Measurements from ENCODE around the gene LZTFL1. TPM values are rescaled to one million over a fixed set of nuclear protein-coding genes. Genes with fewer than 3 reads are reported as not detected.

The LZTFL1 gene
- polyA plus RNA-seq, 1 experiment, result 32.4 TPM

- POLR2A ChIA-PET, result no interaction called here
- no peak overlapping the region for H3K4me3 ChIP-seq (ENCODE audit: low read depth, low read length)
- H3K27ac ChIP-seq (ENCODE audit: low read depth, low read length), result no peak overlapping the region
- peaks cover 29% of the 10 kb centered on the region for H3K27me3 ChIP-seq (ENCODE audit: control insufficient read depth, insufficient read depth, low read length)
- DNase-seq (ENCODE audit: low read depth, low spot score), result no peak
- H3K9me3 ChIP-seq (ENCODE audit: control insufficient read depth, insufficient read depth, low read length), result no peaks in the 10 kb centered on the region
- CTCF ChIA-PET, result no interaction called here
- no peak for TF ChIP-seq CTCF (IDR thresholded peaks at IDR 0.05; ENCODE audit: low read depth, low read length)
These were observed 38.8 kb upstream of the LZTFL1 start for GRCh38 chr3:45880725-45881077.

- CTCF ChIA-PET, result interaction anchor here (0.6 to 1.6 kb wide), 2 partner anchors 29 to 370 kb away, joined by 3 read pairs; no protein-coding TSS in a partner anchor
- TF ChIP-seq CTCF (IDR thresholded peaks at IDR 0.05; ENCODE audit: low read depth, low read length), result no peak
- POLR2A ChIA-PET, result no interaction called here
These were observed 36.2 kb upstream of the LZTFL1 start for GRCh38 chr3:45878124-45878523.

GRCh38 chr3:45874677-45875346, 32.9 kb upstream of the LZTFL1 start:
- Histone ChIP-seq H3K4me3 (ENCODE audit: low read depth, low read length) (no peak overlapping the region), H3K27ac (ENCODE audit: low read depth, low read length) (no peak overlapping the region), H3K9me3 (ENCODE audit: control insufficient read depth, insufficient read depth, low read length) (no peaks in the 10 kb centered on the region), H3K27me3 (ENCODE audit: control insufficient read depth, insufficient read depth, low read length) (peaks cover 33% of the 10 kb centered on the region)
- POLR2A ChIA-PET, result interaction anchor here (0.6 kb wide), 1 partner anchor 40 kb away, joined by 3 read pairs; no protein-coding TSS in a partner anchor
- TF ChIP-seq CTCF (IDR thresholded peaks at IDR 0.05; ENCODE audit: low read depth, low read length), result no peak
- CTCF ChIA-PET, result interaction anchor here (1.1 kb wide), 1 partner anchor 204 kb away, joined by 3 read pairs; no protein-coding TSS in a partner anchor
- no peak for DNase-seq (ENCODE audit: low read depth, low spot score)

More at GRCh38 chr3:45878124-45878523, 36.2 kb upstream of the LZTFL1 start:
- H3K27ac ChIP-seq (ENCODE audit: low read depth, low read length), result no peak overlapping the region
- no peaks in the 10 kb centered on the region for H3K9me3 ChIP-seq (ENCODE audit: control insufficient read depth, insufficient read depth, low read length)
- H3K4me3 ChIP-seq (ENCODE audit: low read depth, low read length), result no peak overlapping the region
- H3K27me3 ChIP-seq (ENCODE audit: control insufficient read depth, insufficient read depth, low read length), result peaks cover 29% of the 10 kb centered on the region
- DNase-seq (ENCODE audit: low read depth, low spot score), result no peak

- CTCF ChIA-PET, result no interaction called here
- TF ChIP-seq CTCF (IDR thresholded peaks at IDR 0.05; ENCODE audit: low read depth, low read length), result no peak
- Histone ChIP-seq H3K9me3 (ENCODE audit: control insufficient read depth, insufficient read depth, low read length) (no peaks in the 10 kb centered on the region), H3K27ac (ENCODE audit: low read depth, low read length) (no peak overlapping the region), H3K27me3 (ENCODE audit: control insufficient read depth, insufficient read depth, low read length) (peaks cover 39% of the 10 kb centered on the region), H3K4me3 (ENCODE audit: low read depth, low read length) (no peak overlapping the region)
- POLR2A ChIA-PET, result no interaction called here
- no peak for DNase-seq (ENCODE audit: low read depth, low spot score)
These were observed 31.7 kb upstream of the LZTFL1 start for GRCh38 chr3:45873638-45874037.

GRCh38 chr3:45873036-45873435, 31.1 kb upstream of the LZTFL1 start:
- ChIA-PET CTCF (no interaction called here), POLR2A (no interaction called here)
- H3K27ac ChIP-seq (ENCODE audit: low read depth, low read length), result no peak overlapping the region
- H3K27me3 ChIP-seq (ENCODE audit: control insufficient read depth, insufficient read depth, low read length), result peaks cover 40% of the 10 kb centered on the region
- DNase-seq (ENCODE audit: low read depth, low spot score), result no peak
- H3K4me3 ChIP-seq (ENCODE audit: low read depth, low read length), result no peak overlapping the region
- H3K9me3 ChIP-seq (ENCODE audit: control insufficient read depth, insufficient read depth, low read length), result no peaks in the 10 kb centered on the region
- TF ChIP-seq CTCF (IDR thresholded peaks at IDR 0.05; ENCODE audit: low read depth, low read length), result no peak

All from AG04450 (cell line).